GM06990 (cell line): ENCODE measurements around the gene SHC4.

Experiments used
- DNase-seq: peaks from one replicate; pipeline ENCODE4 v3.0.0-alpha.2; 2011; ENCODE audit not compliant: insufficient read length; ENCODE audit errors: extremely low read depth
- H3K27me3 ChIP-seq: replicated peaks from 2 replicates; pipeline ENCODE4 v1.6.0; 2011; ENCODE audit warnings: low read length; ENCODE audit not compliant: control insufficient read depth, insufficient read depth
- H3K36me3 ChIP-seq: 2 replicates; pipeline ENCODE4 v1.5.1; 2011; ENCODE audit warnings: low read length; ENCODE audit not compliant: control insufficient read depth, insufficient read depth
- H3K4me3 ChIP-seq: replicated peaks from 2 replicates; pipeline ENCODE4 v1.5.1; 2011; ENCODE audit warnings: low read depth, mild to moderate bottlenecking, control low read depth, low read length
- CTCF ChIP-seq: IDR thresholded peaks from 2 replicates; pipeline ENCODE4 v1.5.1; 2011; ENCODE audit warnings: low read length, control low read depth, mild to moderate bottlenecking, inconsistent platforms; ENCODE audit not compliant: insufficient read depth, poor library complexity, severe bottlenecking

SHC4 gene

GRCh38 chr15:48851956-48852355, 111.8 kb downstream of the SHC4 start:
- no peak for DNase-seq
- Histone ChIP-seq H3K4me3 (no peak overlapping the region), H3K36me3 (no peaks in the 10 kb centered on the region), H3K27me3 (no peaks in the 10 kb centered on the region)
- TF ChIP-seq CTCF, result no peak

- no peaks in the 10 kb centered on the region for H3K36me3 ChIP-seq
Measured at GRCh38 chr15:48850648-48851047, 113.1 kb downstream of the SHC4 start.

GRCh38 chr15:48845123-48845522, 118.6 kb downstream of the SHC4 start:
- H3K27me3 ChIP-seq, result no peaks in the 10 kb centered on the region
- no peak for TF ChIP-seq CTCF
- no peak for DNase-seq
- H3K36me3 ChIP-seq, result no peaks in the 10 kb centered on the region
- no peak overlapping the region for H3K4me3 ChIP-seq

More at GRCh38 chr15:48850648-48851047, 113.1 kb downstream of the SHC4 start:
- Histone ChIP-seq H3K4me3 (no peak overlapping the region), H3K27me3 (no peaks in the 10 kb centered on the region)
- no peak for DNase-seq
- no peak for TF ChIP-seq CTCF

GRCh38 chr15:48842501-48842900, 121.2 kb downstream of the SHC4 start:
- Histone ChIP-seq H3K36me3 (no peaks in the 10 kb centered on the region), H3K4me3 (no peak overlapping the region), H3K27me3 (no peaks in the 10 kb centered on the region)
- no peak for DNase-seq
- no peak for TF ChIP-seq CTCF

GRCh38 chr15:48834756-48835155, 129.0 kb downstream of the SHC4 start:
- Histone ChIP-seq H3K36me3 (no peaks in the 10 kb centered on the region), H3K4me3 (no peak overlapping the region), H3K27me3 (no peaks in the 10 kb centered on the region)
- TF ChIP-seq CTCF, result no peak
- no peak for DNase-seq
